PC-3 (cell line): ENCODE measurements around the gene TRABD. TPM values are rescaled to one million over a fixed set of nuclear protein-coding genes. Genes with fewer than 3 reads are reported as not detected.

Source experiments
- ATAC-seq: fragments of 200-7000 bp; cut with Tn5 transposase; 2 replicates; pipeline ENCODE4 v1.9.1; 2020; ENCODE audit warnings: mild to moderate bottlenecking, moderate library complexity
- BruUV-seq: library from RNA; stranded (reverse); fragments of 400-500 nt; replicated peaks from 2 replicates; lab custom pipeline; 2021; lab: Mats Ljungman, UMichigan
- CTCF ChIA-PET: fragments of 300-600 bp; sonication (Branson Sonifier 250); formaldehyde crosslinking; loops from one replicate; lab custom pipeline; 2022; ENCODE audit warnings: antibody characterized with exemption; lab: Charles Lee
- POLR2A ChIA-PET: fragments of 300-600 bp; sonication (Branson Sonifier 250); formaldehyde crosslinking; loops from one replicate; lab custom pipeline; 2022; ENCODE audit warnings: antibody characterized with exemption; ENCODE audit not compliant: unreplicated experiment; lab: Charles Lee
- DNase-seq: peaks from one replicate; pipeline ENCODE4 v3.0.0-alpha.2; 2015
- H2AFZ ChIP-seq: fragments of 300-600 bp; sonication (generic); 2 replicates; pipeline ENCODE4 v1.6.0; 2016; ENCODE audit warnings: antibody characterized with exemption, low read length
- H3F3A ChIP-seq: fragments of 300-600 bp; sonication (generic); one replicate; pipeline ENCODE4 v1.6.0; 2017; ENCODE audit warnings: antibody characterized with exemption, low read length, control low read depth, mild to moderate bottlenecking; ENCODE audit not compliant: unreplicated experiment
- H3K27ac ChIP-seq: fragments of 300-600 bp; sonication (generic); 2 replicates; pipeline ENCODE4 v1.5.1; 2016; ENCODE audit warnings: mild to moderate bottlenecking, low read length
- H3K27me3 ChIP-seq: fragments of 300-600 bp; sonication (generic); 2 replicates; pipeline ENCODE4 v1.6.1; 2016; ENCODE audit warnings: low read length, mixed read lengths
- H3K36me3 ChIP-seq: fragments of 300-600 bp; sonication (generic); 2 replicates; pipeline ENCODE4 v1.6.1; 2016; ENCODE audit warnings: low read depth, mixed run types, low read length, mixed read lengths
- H3K4me1 ChIP-seq: fragments of 300-600 bp; sonication (generic); 2 replicates; pipeline ENCODE4 v1.5.1; 2016; ENCODE audit warnings: low read length; ENCODE audit not compliant: insufficient read depth
- H3K4me2 ChIP-seq: fragments of 300-600 bp; sonication (generic); 2 replicates; pipeline ENCODE4 v1.6.0; 2016; ENCODE audit warnings: low read length
- H3K4me3 ChIP-seq: fragments of 300-600 bp; sonication (generic); 2 replicates; pipeline ENCODE4 v1.5.1; 2016; ENCODE audit warnings: mild to moderate bottlenecking, low read length, mixed read lengths
- H3K79me2 ChIP-seq: fragments of 300-600 bp; sonication (generic); 2 replicates; pipeline ENCODE4 v1.6.1; 2017; ENCODE audit warnings: low read length, mixed read lengths
- H3K9ac ChIP-seq: fragments of 300-600 bp; sonication (generic); 2 replicates; pipeline ENCODE4 v1.6.0; 2016; ENCODE audit warnings: mild to moderate bottlenecking, low read length
- H3K9me2 ChIP-seq: fragments of 300-600 bp; sonication (generic); replicated peaks from 2 replicates; pipeline ENCODE4 v1.6.1; 2016; ENCODE audit warnings: mixed run types, low read length, mixed read lengths
- H3K9me3 ChIP-seq: fragments of 300-600 bp; sonication (generic); 2 replicates; pipeline ENCODE4 v1.6.1; 2016; ENCODE audit warnings: low read length, mixed read lengths
- H4K20me1 ChIP-seq: fragments of 300-600 bp; sonication (generic); 2 replicates; pipeline ENCODE4 v1.6.1; 2016; ENCODE audit warnings: low read length, mixed read lengths
- CTCF ChIP-seq: fragments of 300-600 bp; sonication (generic); conservative IDR thresholded peaks from 2 replicates; pipeline ENCODE4 v1.5.1; 2017; ENCODE audit warnings: antibody characterized with exemption, low read depth, mild to moderate bottlenecking, low read length
- EZH2 ChIP-seq: fragments of 300-600 bp; sonication (generic); IDR thresholded peaks from one replicate; pipeline ENCODE4 v1.6.1; 2017; ENCODE audit warnings: antibody characterized with exemption, mild to moderate bottlenecking, low read length; ENCODE audit not compliant: unreplicated experiment
- EZH2phosphoT487 ChIP-seq: fragments of 300-600 bp; sonication (generic); IDR thresholded peaks from 2 replicates; pipeline ENCODE4 v1.6.1; 2018; ENCODE audit warnings: mild to moderate bottlenecking, antibody characterized with exemption, low read length, borderline replicate concordance
- intact Hi-C: fragments of 100-400 bp; cut with micrococcal nuclease; formaldehyde crosslinking; loops from 2 replicates; pipeline ENCODE4 v1.9.0; 2023
- total RNA-seq: library from RNA; depleted of rRNA; stranded (reverse); fragments of >200 nt; gene quantifications from 2 replicates; pipeline ENCODE4 v1.2.3, GENCODE V29; 2014

TRABD gene
- total RNA-seq, 1 experiment from 2014 or later, result 53.4 TPM

DNA sequence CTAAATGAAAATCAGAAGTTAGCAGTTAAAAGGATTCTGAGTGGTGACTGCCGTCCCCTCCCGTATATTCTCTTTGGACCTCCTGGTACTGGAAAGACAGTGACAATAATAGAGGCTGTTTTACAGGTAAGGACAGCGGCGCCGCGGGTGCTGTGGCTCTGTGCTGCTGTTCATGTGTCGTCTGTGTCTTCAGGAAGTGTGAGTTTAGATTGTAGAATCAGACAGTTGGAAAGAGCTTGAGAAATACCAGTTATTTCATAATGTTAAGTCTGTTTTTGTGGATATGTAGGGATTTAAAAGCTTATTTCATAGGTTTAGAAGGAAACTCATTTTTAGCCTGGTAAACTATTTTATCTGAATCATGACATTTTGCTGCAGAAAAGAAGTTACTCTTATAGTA lies 42.6 kb upstream of the TRABD start:
- H3K4me1 ChIP-seq, result no peaks in the 10 kb centered on the region; the same call in 1 of the 2 replicates
- H3K36me3 ChIP-seq, result no peaks in the 10 kb centered on the region
- no peaks in the 10 kb centered on the region for H3K9me2 ChIP-seq
- H4K20me1 ChIP-seq, result no peaks in the 10 kb centered on the region
- H3K27ac ChIP-seq, result no peak overlapping the region
- H3K9me3 ChIP-seq, result no peaks in the 10 kb centered on the region
- DNase-seq, result no peak
- H2AFZ ChIP-seq, result no peak overlapping the region
- H3K27me3 ChIP-seq, result no peaks in the 10 kb centered on the region
- no TSS peak for BruUV-seq
- CTCF ChIA-PET, result interaction anchor here (0.7 kb wide), 1 partner anchor 181 kb away, joined by 4 read pairs; no protein-coding TSS in a partner anchor
- TF ChIP-seq EZH2phosphoT487, result no peak
- no peak for TF ChIP-seq EZH2
- no peak for TF ChIP-seq CTCF
- H3K9ac ChIP-seq, result no peak overlapping the region
- H3K79me2 ChIP-seq, result no peaks in the 10 kb centered on the region
- no peak for ATAC-seq
- intact Hi-C loops, result loop anchor here (5.0 kb wide), 1 partner anchor 211 kb away; no protein-coding TSS in a partner anchor
- POLR2A ChIA-PET, result no interaction called here
- H3F3A ChIP-seq, result no peaks in the 10 kb centered on the region
- H3K4me3 ChIP-seq, result no peak overlapping the region
- no peak overlapping the region for H3K4me2 ChIP-seq

GRCh38 chr22:50144005-50144614 lies 41.6 kb upstream of the TRABD start:
- no peak for ATAC-seq
- POLR2A ChIA-PET, result no interaction called here

More at GRCh38 chr22:50144005-50144614, 41.6 kb upstream of the TRABD start:
- Histone ChIP-seq H4K20me1 (no peaks in the 10 kb centered on the region), H2AFZ (no peak overlapping the region), H3K79me2 (no peaks in the 10 kb centered on the region), H3K4me1 (no peaks in the 10 kb centered on the region; the same call in 1 of the 2 replicates), H3K27me3 (no peaks in the 10 kb centered on the region), H3K4me3 (no peak overlapping the region), H3K4me2 (no peak overlapping the region), H3K27ac (no peak overlapping the region), H3K36me3 (no peaks in the 10 kb centered on the region), H3K9me2 (no peaks in the 10 kb centered on the region), H3F3A (no peaks in the 10 kb centered on the region), H3K9ac (no peak overlapping the region), H3K9me3 (no peaks in the 10 kb centered on the region)
- DNase-seq, result no peak
- CTCF ChIA-PET, result no interaction called here
- BruUV-seq, result no TSS peak
- TF ChIP-seq EZH2, result no peak
- no peak for TF ChIP-seq CTCF
- TF ChIP-seq EZH2phosphoT487, result no peak
- intact Hi-C loops, result loop anchor here (5.0 kb wide), 1 partner anchor 212 kb away; no protein-coding TSS in a partner anchor
